Muscle of leg (tissue), 11 donors: ENCODE results near the gene SRGAP2B. TPM values are rescaled to one million over a fixed set of nuclear protein-coding genes. Genes with fewer than 3 reads are reported as not detected.
"Not testable (repeated sequence)": the region's sequence is repeated elsewhere in the genome, so short reads cannot be mapped to it uniquely, and the experiment has no call there.

Experiments used
- DNase-seq: peaks from one replicate; pipeline ENCODE4 v3.0.0; 2013
- H3K27ac ChIP-seq: one replicate; pipeline ENCODE4 v1.5.1; 2013; ENCODE audit warnings: mild to moderate bottlenecking, low read length, control low read depth
- H3K27me3 ChIP-seq: one replicate; pipeline ENCODE4 v1.6.1; 2013; ENCODE audit warnings: low read length; ENCODE audit not compliant: control insufficient read depth, insufficient read depth
- H3K36me3 ChIP-seq: one replicate; pipeline ENCODE4 v1.6.1; 2013; ENCODE audit warnings: low read length; ENCODE audit not compliant: control insufficient read depth, insufficient read depth
- H3K4me1 ChIP-seq: one replicate; pipeline ENCODE4 v1.6.1; 2013; ENCODE audit warnings: low read length; ENCODE audit not compliant: control insufficient read depth, insufficient read depth
- H3K4me3 ChIP-seq: one replicate; pipeline ENCODE4 v1.5.1; 2013; ENCODE audit warnings: low read length, control low read depth
- H3K9me3 ChIP-seq: replicated peaks from 2 replicates; pipeline ENCODE4 v1.6.1; 2013; ENCODE audit warnings: low read depth, low read length; ENCODE audit not compliant: control insufficient read depth
- WGBS: methylation state at CpG from one replicate; pipeline ENCODE4 v1.1.5; 2013; ENCODE audit warnings: missing lambda C conversion rate; ENCODE audit not compliant: insufficient coverage; 5-methylcytosine and 5-hydroxymethylcytosine counted together
- polyA plus RNA-seq, 8 donors: library from polyadenylated mRNA; unstranded; fragments of 120-200 nt; gene quantifications; one replicate each; pipeline versions ENCODE4 v1.2.1 to v1.2.3, GENCODE V29; 2013; ENCODE audit warnings: inconsistent platforms in 1 of 8, low replicate concordance in 1 of 8; ENCODE audit not compliant: insufficient read length in 8 of 8, insufficient read depth in 1 of 8
- total RNA-seq: library from RNA; stranded (reverse); fragments of 120-200 nt; gene quantifications from one replicate; pipeline ENCODE4 v1.2.4, GENCODE V29; 2013

SRGAP2B gene
- total and polyA plus RNA-seq, 9 donors = 21.4 to 49.3 (median 32.9) TPM

- H3K4me3 ChIP-seq, H3K9me3 ChIP-seq, H3K4me1 ChIP-seq, H3K36me3 ChIP-seq, DNase-seq, H3K27me3 ChIP-seq, H3K27ac ChIP-seq: not testable (repeated sequence)
- no CpG with 5 or more reads among the region's 1 CpG for WGBS
Measured at GRCh38 chr1:144947495-144947894, 147.6 kb downstream of the SRGAP2B start.

- DNase-seq, H3K9me3 ChIP-seq, H3K4me1 ChIP-seq, H3K4me3 ChIP-seq, H3K27me3 ChIP-seq, H3K27ac ChIP-seq, H3K36me3 ChIP-seq: not testable (repeated sequence)
- WGBS = no CpG with 5 or more reads among the region's 8 CpGs
Measured at GRCh38 chr1:144946525-144947480, 148.3 kb downstream of the SRGAP2B start.

GRCh38 chr1:144941710-144942109 lies 153.4 kb downstream of the SRGAP2B start:
- H3K27ac ChIP-seq, H3K27me3 ChIP-seq, H3K4me3 ChIP-seq, H3K36me3 ChIP-seq, H3K9me3 ChIP-seq, DNase-seq, H3K4me1 ChIP-seq: not testable (repeated sequence)
- no CpG with 5 or more reads among the region's 1 CpG for WGBS

- H3K27ac ChIP-seq, H3K4me1 ChIP-seq, DNase-seq, H3K27me3 ChIP-seq, H3K9me3 ChIP-seq, H3K4me3 ChIP-seq, H3K36me3 ChIP-seq: not testable (repeated sequence)
- WGBS = no CpG with 5 or more reads among the region's 2 CpGs
Measured at GRCh38 chr1:144940054-144940453, 155.1 kb downstream of the SRGAP2B start.

GRCh38 chr1:144938627-144939026 lies 156.5 kb downstream of the SRGAP2B start:
- DNase-seq = not testable (repeated sequence)

GRCh38 chr1:144936186-144936732 lies 158.9 kb downstream of the SRGAP2B start:
- not testable (repeated sequence) for H3K27ac ChIP-seq, H3K4me3 ChIP-seq, DNase-seq, H3K4me1 ChIP-seq, H3K27me3 ChIP-seq, H3K9me3 ChIP-seq, H3K36me3 ChIP-seq
- WGBS = no CpG with 5 or more reads among the region's 4 CpGs

More at GRCh38 chr1:144938627-144939026, 156.5 kb downstream of the SRGAP2B start:
- H3K9me3 ChIP-seq, H3K4me1 ChIP-seq, H3K36me3 ChIP-seq, H3K27me3 ChIP-seq, H3K4me3 ChIP-seq, H3K27ac ChIP-seq: not testable (repeated sequence)

GRCh38 chr1:144935310-144935709 lies 159.8 kb downstream of the SRGAP2B start:
- WGBS = no CpG with 5 or more reads among the region's 3 CpGs
- H3K4me3 ChIP-seq, DNase-seq, H3K9me3 ChIP-seq, H3K27me3 ChIP-seq, H3K36me3 ChIP-seq, H3K4me1 ChIP-seq, H3K27ac ChIP-seq: not testable (repeated sequence)

GRCh38 chr1:144933014-144933413 lies 162.1 kb downstream of the SRGAP2B start:
- not testable (repeated sequence) for H3K4me1 ChIP-seq, H3K27me3 ChIP-seq, H3K4me3 ChIP-seq, DNase-seq, H3K27ac ChIP-seq, H3K9me3 ChIP-seq, H3K36me3 ChIP-seq
- no CpG with 5 or more reads among the region's 5 CpGs for WGBS

GRCh38 chr1:144932153-144932552 lies 163.0 kb downstream of the SRGAP2B start:
- DNase-seq = peak; percentile 12
- not testable (repeated sequence) for H3K27me3 ChIP-seq, H3K4me1 ChIP-seq, H3K9me3 ChIP-seq, H3K27ac ChIP-seq, H3K36me3 ChIP-seq, H3K4me3 ChIP-seq
- WGBS = no CpG with 5 or more reads among the region's 5 CpGs

- no CpG with 5 or more reads among the region's 1 CpG for WGBS
- not testable (repeated sequence) for H3K4me3 ChIP-seq, H3K9me3 ChIP-seq, H3K4me1 ChIP-seq, H3K27me3 ChIP-seq, H3K36me3 ChIP-seq, DNase-seq, H3K27ac ChIP-seq
Measured at GRCh38 chr1:144931553-144931952, 163.6 kb downstream of the SRGAP2B start.
